GM21576 (cell line): ENCODE measurements around the gene N4BP2L1.
A peak's percentile ranks its signal among the peaks of the same experiment; 100 is the strongest.
"Not testable (repeated sequence)": the region's sequence is repeated elsewhere in the genome, so short reads cannot be mapped to it uniquely, and the experiment has no call there.

Source experiments
- ATAC-seq: cut with Tn5 transposase; IDR thresholded peaks from one replicate; pipeline ENCODE4 v1.9.1; 2021; ENCODE audit warnings: mild to moderate bottlenecking, moderate library complexity; ENCODE audit not compliant: unreplicated experiment

N4BP2L1 gene

GRCh38 chr13:32391101-32391619 lies 36.8 kb downstream of the N4BP2L1 start:
- no peak for ATAC-seq

- ATAC-seq = no peak
These were observed 37.4 kb downstream of the N4BP2L1 start for GRCh38 chr13:32390484-32390883.

- peak; percentile 55 for ATAC-seq
These were observed 37.9 kb downstream of the N4BP2L1 start for GRCh38 chr13:32390048-32390447.

- ATAC-seq = no peak
These were observed 42.5 kb downstream of the N4BP2L1 start for GRCh38 chr13:32385410-32385809.

GRCh38 chr13:32384702-32385101 lies 43.2 kb downstream of the N4BP2L1 start:
- no peak for ATAC-seq

GRCh38 chr13:32383836-32384618 lies 43.9 kb downstream of the N4BP2L1 start:
- no peak for ATAC-seq

- no peak for ATAC-seq
These were observed 46.4 kb downstream of the N4BP2L1 start for GRCh38 chr13:32381539-32381938.

GRCh38 chr13:32378012-32378411 lies 49.9 kb downstream of the N4BP2L1 start:
- no peak for ATAC-seq

GRCh38 chr13:32376642-32377415 lies 51.1 kb downstream of the N4BP2L1 start:
- no peak for ATAC-seq

GRCh38 chr13:32370805-32371204 lies 57.1 kb downstream of the N4BP2L1 start:
- ATAC-seq = no peak

- no peak for ATAC-seq
These were observed 65.4 kb downstream of the N4BP2L1 start for GRCh38 chr13:32362574-32362973.

- ATAC-seq = not testable (repeated sequence)
These were observed 72.0 kb downstream of the N4BP2L1 start for GRCh38 chr13:32355935-32356334.

- ATAC-seq = no peak
These were observed 73.9 kb downstream of the N4BP2L1 start for GRCh38 chr13:32354040-32354439.

GRCh38 chr13:32350839-32351441 lies 77.0 kb downstream of the N4BP2L1 start:
- not testable (repeated sequence) for ATAC-seq
